ENCODE results near the gene LCN15. TPM values are rescaled to one million over a fixed set of nuclear protein-coding genes. Genes with fewer than 3 reads are reported as not detected.

Gene LCN15
- polyA plus RNA-seq, 1 donor (not counting 4 experiments of a cell fraction or from before 2014, with no cell fraction given) = not detected

DNA sequence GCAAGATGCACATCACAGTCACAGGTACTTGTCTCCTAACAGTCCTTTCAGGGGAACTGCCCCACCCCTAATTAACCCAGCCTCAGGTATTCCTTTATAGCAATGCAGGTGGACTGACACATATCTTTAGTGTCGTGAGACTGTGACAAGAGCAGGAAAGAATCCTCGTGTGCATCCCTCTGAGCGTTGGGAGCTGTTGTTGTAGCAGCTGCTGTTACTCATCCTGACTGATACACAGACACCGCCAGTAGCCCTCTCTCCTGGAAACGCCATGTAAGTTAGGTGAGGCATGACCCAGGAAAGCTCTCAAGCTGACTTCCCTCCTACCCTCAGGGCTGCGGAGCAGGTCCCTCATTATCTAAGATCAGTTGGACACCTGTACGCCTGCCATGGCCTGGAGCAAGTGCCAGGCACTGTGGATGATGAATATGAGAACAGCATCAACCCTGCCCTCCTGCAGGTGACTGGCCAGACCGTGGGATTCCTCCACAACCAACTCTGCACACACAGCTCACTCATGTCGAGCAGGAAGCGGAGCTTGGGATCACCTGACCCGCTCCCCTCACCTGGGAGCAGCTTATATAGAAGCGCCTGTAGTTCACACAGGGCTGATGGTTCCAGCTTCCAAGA, 10.2 kb upstream of the LCN15 start:
- FAIRE-seq = no peak
- Histone ChIP-seq H3K9me1 (ENCODE audit: control insufficient read depth, extremely low read depth, insufficient read depth, low read length) (no peaks in the 10 kb centered on the region), H4K20me1 (ENCODE audit: control insufficient read depth, extremely low read depth, insufficient read depth, low read length) (no peaks in the 10 kb centered on the region), H3K79me2 (ENCODE audit: control insufficient read depth, insufficient read depth, low read length) (no peaks in the 10 kb centered on the region), H3K9ac (ENCODE audit: control insufficient read depth, extremely low read depth, insufficient read depth, low read length) (no peak overlapping the region), H3K4me1 (ENCODE audit: control insufficient read depth, extremely low read depth, insufficient read depth, low read length) (no peaks in the 10 kb centered on the region), H3K9me3 (ENCODE audit: control insufficient read depth, low read depth, low read length) (peaks cover 5% of the 10 kb centered on the region), H2AFZ (ENCODE audit: control insufficient read depth, low read length) (no peak overlapping the region), H3K4me2 (ENCODE audit: control insufficient read depth, extremely low read depth, insufficient read depth, low read depth, low read length) (no peak overlapping the region), H3K27me3 (ENCODE audit: control insufficient read depth, extremely low read depth, insufficient read depth, low read length) (peaks cover 17% of the 10 kb centered on the region), H3K27ac (ENCODE audit: control insufficient read depth, insufficient read depth, low read length) (no peak overlapping the region), H3K36me3 (ENCODE audit: control insufficient read depth in 2 of 2, extremely low read depth in 1 of 2, insufficient read depth in 2 of 2, low read length in 2 of 2) (no peaks in the 10 kb centered on the region), H3K4me3 (ENCODE audit: control insufficient read depth in 2 of 3, extremely low read depth in 1 of 3, insufficient read depth in 2 of 3, low read depth in 1 of 3, low read length in 3 of 3) (no peak overlapping the region)
- DNase-seq (ENCODE audit: low read depth, low spot score) = no peak
- no peak for TF ChIP-seq EZH2 (IDR thresholded peaks at IDR 0.05; ENCODE audit: low read length)
- TF ChIP-seq, protein P1, sequence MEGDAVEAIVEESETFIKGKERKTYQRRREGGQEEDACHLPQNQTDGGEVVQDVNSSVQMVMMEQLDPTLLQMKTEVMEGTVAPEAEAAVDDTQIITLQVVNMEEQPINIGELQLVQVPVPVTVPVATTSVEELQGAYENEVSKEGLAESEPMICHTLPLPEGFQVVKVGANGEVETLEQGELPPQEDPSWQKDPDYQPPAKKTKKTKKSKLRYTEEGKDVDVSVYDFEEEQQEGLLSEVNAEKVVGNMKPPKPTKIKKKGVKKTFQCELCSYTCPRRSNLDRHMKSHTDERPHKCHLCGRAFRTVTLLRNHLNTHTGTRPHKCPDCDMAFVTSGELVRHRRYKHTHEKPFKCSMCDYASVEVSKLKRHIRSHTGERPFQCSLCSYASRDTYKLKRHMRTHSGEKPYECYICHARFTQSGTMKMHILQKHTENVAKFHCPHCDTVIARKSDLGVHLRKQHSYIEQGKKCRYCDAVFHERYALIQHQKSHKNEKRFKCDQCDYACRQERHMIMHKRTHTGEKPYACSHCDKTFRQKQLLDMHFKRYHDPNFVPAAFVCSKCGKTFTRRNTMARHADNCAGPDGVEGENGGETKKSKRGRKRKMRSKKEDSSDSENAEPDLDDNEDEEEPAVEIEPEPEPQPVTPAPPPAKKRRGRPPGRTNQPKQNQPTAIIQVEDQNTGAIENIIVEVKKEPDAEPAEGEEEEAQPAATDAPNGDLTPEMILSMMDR (optimal IDR thresholded peaks at IDR 0.05 in 1 of 3, IDR thresholded peaks at IDR 0.05 in 1 of 3, conservative IDR thresholded peaks at IDR 0.05 in 1 of 3; ENCODE audit: extremely low read depth in 1 of 3, insufficient read depth in 2 of 3, low read length in 3 of 3) = no peak
- dilution Hi-C loops (cut with MboI; ENCODE audit: extremely low pct_ligation_motif_present, low sequenced_read_pairs) = no loop called here

GRCh38 chr9:136773386-136774044, 9.2 kb upstream of the LCN15 start:
- Histone ChIP-seq H3K4me2 (ENCODE audit: control insufficient read depth, extremely low read depth, insufficient read depth, low read depth, low read length) (no peak overlapping the region), H3K36me3 (ENCODE audit: control insufficient read depth in 2 of 2, extremely low read depth in 1 of 2, insufficient read depth in 2 of 2, low read length in 2 of 2) (no peaks in the 10 kb centered on the region), H3K27me3 (ENCODE audit: control insufficient read depth, extremely low read depth, insufficient read depth, low read length) (peaks cover 15% of the 10 kb centered on the region), H3K79me2 (ENCODE audit: control insufficient read depth, insufficient read depth, low read length) (no peaks in the 10 kb centered on the region), H4K20me1 (ENCODE audit: control insufficient read depth, extremely low read depth, insufficient read depth, low read length) (no peaks in the 10 kb centered on the region), H3K9ac (ENCODE audit: control insufficient read depth, extremely low read depth, insufficient read depth, low read length) (no peak overlapping the region), H3K4me1 (ENCODE audit: control insufficient read depth, extremely low read depth, insufficient read depth, low read length) (no peaks in the 10 kb centered on the region), H3K9me3 (ENCODE audit: control insufficient read depth, low read depth, low read length) (peaks cover 5% of the 10 kb centered on the region), H3K9me1 (ENCODE audit: control insufficient read depth, extremely low read depth, insufficient read depth, low read length) (no peaks in the 10 kb centered on the region), H3K27ac (ENCODE audit: control insufficient read depth, insufficient read depth, low read length) (no peak overlapping the region), H2AFZ (ENCODE audit: control insufficient read depth, low read length) (no peak overlapping the region), H3K4me3 (ENCODE audit: control insufficient read depth in 2 of 3, extremely low read depth in 1 of 3, insufficient read depth in 2 of 3, low read depth in 1 of 3, low read length in 3 of 3) (no peak overlapping the region)
- no peak for DNase-seq (ENCODE audit: low read depth, low spot score)
- no peak for FAIRE-seq
- TF ChIP-seq, protein P1 (optimal IDR thresholded peaks at IDR 0.05 in 1 of 3, IDR thresholded peaks at IDR 0.05 in 1 of 3, conservative IDR thresholded peaks at IDR 0.05 in 1 of 3; ENCODE audit: extremely low read depth in 1 of 3, insufficient read depth in 2 of 3, low read length in 3 of 3) = no peak
- no peak for TF ChIP-seq EZH2 (IDR thresholded peaks at IDR 0.05; ENCODE audit: low read length)
- dilution Hi-C loops (cut with MboI; ENCODE audit: extremely low pct_ligation_motif_present, low sequenced_read_pairs) = no loop called here

All from keratinocyte (primary cell).